Gastroesophageal sphincter (tissue), 3 donors: ENCODE measurements around the gene ALKBH3.

Experiments used
- EP300 ChIP-seq: sonication (generic); formaldehyde crosslinking; IDR thresholded peaks from one replicate; pipeline ENCODE4 v1.6.1; 2017; ENCODE audit warnings: antibody characterized with exemption, mild to moderate bottlenecking
- POLR2AphosphoS5 ChIP-seq: sonication (generic); formaldehyde crosslinking; IDR thresholded peaks from one replicate; pipeline ENCODE4 v1.6.1; 2017; ENCODE audit warnings: antibody characterized with exemption
- TF ChIP-seq, protein P1 (sequence below), 4 experiments: fragments of 200-600 bp in 2 of 4; fragments of 450-650 bp in 2 of 4; sonication (generic) in 1 of 4; IDR thresholded peaks; one replicate each; pipeline ENCODE4 v1.5.1; 2017 to 2019; ENCODE audit warnings: antibody characterized with exemption in 4 of 4, mild to moderate bottlenecking in 2 of 4, moderate library complexity in 2 of 4

DNA sequence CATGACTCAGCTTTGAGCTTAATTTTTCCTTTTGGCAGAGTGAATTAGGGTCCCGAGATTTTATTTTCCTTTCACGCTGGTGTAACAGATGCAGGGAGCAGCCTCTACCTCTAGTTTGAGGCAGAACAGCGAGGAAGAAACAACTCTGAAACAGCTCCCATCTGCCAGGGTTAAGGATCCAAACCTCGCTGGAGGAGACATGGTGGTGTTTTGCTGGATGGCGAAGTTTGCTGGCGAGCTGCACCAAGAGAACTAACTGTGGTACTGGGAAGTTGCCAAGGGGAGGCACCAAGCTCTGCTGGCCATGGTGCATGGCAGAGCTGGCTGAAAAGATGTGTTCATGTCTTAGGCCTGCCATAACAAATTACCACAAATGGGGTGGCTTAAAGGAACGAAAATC lies 7.6 kb upstream of the ALKBH3 start:
- TF ChIP-seq EP300 = no peak
- TF ChIP-seq, protein P1, sequence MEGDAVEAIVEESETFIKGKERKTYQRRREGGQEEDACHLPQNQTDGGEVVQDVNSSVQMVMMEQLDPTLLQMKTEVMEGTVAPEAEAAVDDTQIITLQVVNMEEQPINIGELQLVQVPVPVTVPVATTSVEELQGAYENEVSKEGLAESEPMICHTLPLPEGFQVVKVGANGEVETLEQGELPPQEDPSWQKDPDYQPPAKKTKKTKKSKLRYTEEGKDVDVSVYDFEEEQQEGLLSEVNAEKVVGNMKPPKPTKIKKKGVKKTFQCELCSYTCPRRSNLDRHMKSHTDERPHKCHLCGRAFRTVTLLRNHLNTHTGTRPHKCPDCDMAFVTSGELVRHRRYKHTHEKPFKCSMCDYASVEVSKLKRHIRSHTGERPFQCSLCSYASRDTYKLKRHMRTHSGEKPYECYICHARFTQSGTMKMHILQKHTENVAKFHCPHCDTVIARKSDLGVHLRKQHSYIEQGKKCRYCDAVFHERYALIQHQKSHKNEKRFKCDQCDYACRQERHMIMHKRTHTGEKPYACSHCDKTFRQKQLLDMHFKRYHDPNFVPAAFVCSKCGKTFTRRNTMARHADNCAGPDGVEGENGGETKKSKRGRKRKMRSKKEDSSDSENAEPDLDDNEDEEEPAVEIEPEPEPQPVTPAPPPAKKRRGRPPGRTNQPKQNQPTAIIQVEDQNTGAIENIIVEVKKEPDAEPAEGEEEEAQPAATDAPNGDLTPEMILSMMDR (IDR thresholded peaks at IDR 0.05) = no peak
- no peak for TF ChIP-seq POLR2AphosphoS5
